GM12878 (cell line): ENCODE results near the gene PTPRJ.

Experiments
- BRCA1 ChIP-seq: IDR thresholded peaks from 2 replicates; pipeline ENCODE4 v1.6.1; 2011; ENCODE audit warnings: low read depth, low read length, improper control_type of control experiment
- CEBPB ChIP-seq, 2 experiments: fragments of 150-350 bp in 1 of 2; IDR thresholded peaks; 2 replicates each; pipeline ENCODE4 v1.6.1; 2012 to 2014; ENCODE audit warnings: low read depth in 2 of 2, low read length in 2 of 2, borderline replicate concordance in 1 of 2, inconsistent platforms in 1 of 2
- JUND ChIP-seq: IDR thresholded peaks from 2 replicates; pipeline ENCODE4 v1.6.1; 2012; ENCODE audit warnings: low read depth, mild to moderate bottlenecking, low read length, improper control_type of control experiment, moderate library complexity
- MAX ChIP-seq: IDR thresholded peaks from 2 replicates; pipeline ENCODE4 v1.6.1; 2012; ENCODE audit warnings: low read depth, low read length, improper control_type of control experiment
- POLR2A ChIP-seq: IDR thresholded peaks from 2 replicates; pipeline ENCODE4 v1.6.1; 2011; ENCODE audit warnings: low read depth, mild to moderate bottlenecking, low read length
- POLR2AphosphoS5 ChIP-seq: IDR thresholded peaks from 2 replicates; pipeline ENCODE4 v1.6.1; 2011; ENCODE audit warnings: mild to moderate bottlenecking, low read length, inconsistent platforms
- RCOR1 ChIP-seq: conservative IDR thresholded peaks from 2 replicates; pipeline ENCODE4 v1.6.1; 2012; ENCODE audit warnings: low read depth, low read length, improper control_type of control experiment
- REST ChIP-seq: IDR thresholded peaks from 2 replicates; pipeline ENCODE4 v1.6.1; 2012; ENCODE audit warnings: mild to moderate bottlenecking, low read depth, low read length
- SMC3 ChIP-seq: IDR thresholded peaks from 2 replicates; pipeline ENCODE4 v1.6.1; 2011; ENCODE audit warnings: low read length, improper control_type of control experiment, borderline replicate concordance
- SUPT20H ChIP-seq: IDR thresholded peaks from 2 replicates; pipeline ENCODE4 v1.6.1; 2011; ENCODE audit warnings: low read depth, mild to moderate bottlenecking, low read length, moderate library complexity, borderline replicate concordance; ENCODE audit not compliant: control insufficient read depth
- TF ChIP-seq, protein P1 (sequence below), 3 experiments: IDR thresholded peaks in 2 of 3; conservative IDR thresholded peaks in 1 of 3; 2 replicates each; pipeline ENCODE4 v1.5.1; 2011; ENCODE audit warnings: low read depth in 3 of 3, low read length in 3 of 3, mild to moderate bottlenecking in 3 of 3, control low read depth in 2 of 3, moderate library complexity in 2 of 3, inconsistent platforms in 1 of 3, mixed read lengths in 1 of 3; ENCODE audit not compliant: control insufficient read depth in 2 of 3, insufficient read depth in 1 of 3; ENCODE audit errors: extremely low read depth in 1 of 3
- TF ChIP-seq, protein P2 (sequence below): IDR thresholded peaks from 2 replicates; pipeline ENCODE4 v1.6.1; 2012; ENCODE audit warnings: low read depth, low read length, improper control_type of control experiment
- TF ChIP-seq, protein P3 (sequence below): fragments of 450-650 bp; IDR thresholded peaks from 2 replicates; pipeline ENCODE4 v1.6.1; 2017; ENCODE audit warnings: mild to moderate bottlenecking

DNA sequence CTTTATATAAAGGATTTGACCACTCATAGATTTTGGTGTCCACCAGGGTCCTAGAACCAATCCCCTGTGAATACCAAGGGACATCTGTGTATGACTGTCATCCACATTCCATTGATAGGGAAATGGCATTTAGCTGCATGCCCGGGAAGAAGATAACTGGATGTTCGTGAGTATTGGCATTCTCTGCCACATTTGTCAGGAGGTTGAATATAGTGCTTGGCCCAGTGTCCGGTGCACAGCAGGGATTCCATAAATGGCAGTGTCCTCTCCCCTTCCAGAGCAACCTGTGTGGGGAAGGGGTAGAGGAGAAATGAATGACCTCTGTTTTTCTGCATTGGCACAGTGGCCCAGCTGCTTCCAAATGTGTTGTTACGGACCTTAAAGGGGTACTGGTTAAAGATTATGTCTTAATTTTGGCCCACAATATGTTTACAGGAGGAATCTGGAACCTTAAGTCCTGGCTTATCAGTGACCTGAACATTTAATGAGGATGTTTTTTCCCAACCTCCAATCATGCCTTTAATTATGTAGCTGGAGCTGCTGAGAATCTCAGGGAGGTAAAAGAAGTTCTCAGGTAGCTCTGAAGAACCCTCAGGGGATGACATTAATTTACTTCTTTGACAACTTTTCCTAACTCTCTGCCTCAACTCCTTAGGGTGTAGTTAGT lies 202.6 kb downstream of the PTPRJ start:
- TF ChIP-seq REST = no peak
- TF ChIP-seq POLR2AphosphoS5 = no peak
- TF ChIP-seq MAX = no peak
- TF ChIP-seq, protein P1, sequence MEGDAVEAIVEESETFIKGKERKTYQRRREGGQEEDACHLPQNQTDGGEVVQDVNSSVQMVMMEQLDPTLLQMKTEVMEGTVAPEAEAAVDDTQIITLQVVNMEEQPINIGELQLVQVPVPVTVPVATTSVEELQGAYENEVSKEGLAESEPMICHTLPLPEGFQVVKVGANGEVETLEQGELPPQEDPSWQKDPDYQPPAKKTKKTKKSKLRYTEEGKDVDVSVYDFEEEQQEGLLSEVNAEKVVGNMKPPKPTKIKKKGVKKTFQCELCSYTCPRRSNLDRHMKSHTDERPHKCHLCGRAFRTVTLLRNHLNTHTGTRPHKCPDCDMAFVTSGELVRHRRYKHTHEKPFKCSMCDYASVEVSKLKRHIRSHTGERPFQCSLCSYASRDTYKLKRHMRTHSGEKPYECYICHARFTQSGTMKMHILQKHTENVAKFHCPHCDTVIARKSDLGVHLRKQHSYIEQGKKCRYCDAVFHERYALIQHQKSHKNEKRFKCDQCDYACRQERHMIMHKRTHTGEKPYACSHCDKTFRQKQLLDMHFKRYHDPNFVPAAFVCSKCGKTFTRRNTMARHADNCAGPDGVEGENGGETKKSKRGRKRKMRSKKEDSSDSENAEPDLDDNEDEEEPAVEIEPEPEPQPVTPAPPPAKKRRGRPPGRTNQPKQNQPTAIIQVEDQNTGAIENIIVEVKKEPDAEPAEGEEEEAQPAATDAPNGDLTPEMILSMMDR (IDR thresholded peaks at IDR 0.05 in 2 of 3, conservative IDR thresholded peaks at IDR 0.05 in 1 of 3; ENCODE audit: control insufficient read depth in 2 of 3, extremely low read depth in 1 of 3, insufficient read depth in 1 of 3, low read depth in 3 of 3, low read length in 3 of 3) = no peak
- no peak for TF ChIP-seq RCOR1
- no peak for TF ChIP-seq CEBPB (IDR thresholded peaks at IDR 0.05; ENCODE audit: borderline replicate concordance in 1 of 2, low read depth in 2 of 2, low read length in 2 of 2)
- TF ChIP-seq, protein P2, sequence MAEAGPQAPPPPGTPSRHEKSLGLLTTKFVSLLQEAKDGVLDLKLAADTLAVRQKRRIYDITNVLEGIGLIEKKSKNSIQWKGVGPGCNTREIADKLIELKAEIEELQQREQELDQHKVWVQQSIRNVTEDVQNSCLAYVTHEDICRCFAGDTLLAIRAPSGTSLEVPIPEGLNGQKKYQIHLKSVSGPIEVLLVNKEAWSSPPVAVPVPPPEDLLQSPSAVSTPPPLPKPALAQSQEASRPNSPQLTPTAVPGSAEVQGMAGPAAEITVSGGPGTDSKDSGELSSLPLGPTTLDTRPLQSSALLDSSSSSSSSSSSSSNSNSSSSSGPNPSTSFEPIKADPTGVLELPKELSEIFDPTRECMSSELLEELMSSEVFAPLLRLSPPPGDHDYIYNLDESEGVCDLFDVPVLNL = no peak
- TF ChIP-seq POLR2A = no peak
- TF ChIP-seq SUPT20H = no peak
- no peak for TF ChIP-seq BRCA1
- TF ChIP-seq SMC3 = no peak
- TF ChIP-seq, protein P3, sequence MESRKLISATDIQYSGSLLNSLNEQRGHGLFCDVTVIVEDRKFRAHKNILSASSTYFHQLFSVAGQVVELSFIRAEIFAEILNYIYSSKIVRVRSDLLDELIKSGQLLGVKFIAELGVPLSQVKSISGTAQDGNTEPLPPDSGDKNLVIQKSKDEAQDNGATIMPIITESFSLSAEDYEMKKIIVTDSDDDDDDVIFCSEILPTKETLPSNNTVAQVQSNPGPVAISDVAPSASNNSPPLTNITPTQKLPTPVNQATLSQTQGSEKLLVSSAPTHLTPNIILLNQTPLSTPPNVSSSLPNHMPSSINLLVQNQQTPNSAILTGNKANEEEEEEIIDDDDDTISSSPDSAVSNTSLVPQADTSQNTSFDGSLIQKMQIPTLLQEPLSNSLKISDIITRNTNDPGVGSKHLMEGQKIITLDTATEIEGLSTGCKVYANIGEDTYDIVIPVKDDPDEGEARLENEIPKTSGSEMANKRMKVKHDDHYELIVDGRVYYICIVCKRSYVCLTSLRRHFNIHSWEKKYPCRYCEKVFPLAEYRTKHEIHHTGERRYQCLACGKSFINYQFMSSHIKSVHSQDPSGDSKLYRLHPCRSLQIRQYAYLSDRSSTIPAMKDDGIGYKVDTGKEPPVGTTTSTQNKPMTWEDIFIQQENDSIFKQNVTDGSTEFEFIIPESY = no peak
- TF ChIP-seq JUND = no peak
